Vagina (tissue), 2 donors: ENCODE results near the gene PAX7.

Experiments used
- CTCF ChIP-seq, 3 experiments: fragments of 450-650 bp in 2 of 3; fragments of 200-600 bp in 1 of 3; sonication (generic) in 1 of 3; IDR thresholded peaks; one replicate each; pipeline ENCODE4 v1.5.1; 2017 to 2019; ENCODE audit warnings: antibody characterized with exemption in 3 of 3, mild to moderate bottlenecking in 2 of 3, moderate library complexity in 2 of 3
- POLR2A ChIP-seq, 2 donors: fragments of 450-650 bp; IDR thresholded peaks; one replicate each; pipeline ENCODE4 v1.6.1; 2017; ENCODE audit warnings: antibody characterized with exemption in 2 of 2, mild to moderate bottlenecking in 2 of 2, moderate library complexity in 2 of 2
- POLR2AphosphoS5 ChIP-seq, 2 donors: sonication (generic); formaldehyde crosslinking; IDR thresholded peaks; one replicate each; pipeline ENCODE4 v1.9.0; 2017; ENCODE audit warnings: antibody characterized with exemption in 2 of 2, mild to moderate bottlenecking in 2 of 2, low read depth in 1 of 2; ENCODE audit not compliant: insufficient read depth in 1 of 2

DNA sequence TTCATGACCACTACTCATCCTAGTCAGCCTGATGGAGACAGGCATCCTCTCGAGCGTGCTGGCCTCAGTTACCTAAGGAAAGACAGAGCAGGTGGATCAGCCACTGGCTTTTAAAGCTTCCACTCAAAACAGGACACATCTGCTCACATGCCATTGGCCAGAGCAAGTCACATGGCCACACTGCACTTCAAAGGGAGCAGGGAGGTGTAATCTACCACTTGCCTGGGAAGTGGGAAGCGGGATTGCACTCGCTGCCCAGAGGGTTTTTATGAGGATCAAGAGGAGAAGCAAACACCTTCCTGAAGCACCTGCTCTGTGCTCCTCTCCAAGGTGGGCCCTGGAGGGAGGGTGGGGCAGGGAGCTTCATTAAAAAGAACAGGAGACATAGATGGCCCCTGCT lies 120.8 kb downstream of the PAX7 start:
- TF ChIP-seq CTCF (IDR thresholded peaks at IDR 0.05) (no peak), POLR2AphosphoS5 (IDR thresholded peaks at IDR 0.05; ENCODE audit: insufficient read depth in 1 of 2, low read depth in 1 of 2) (no peak), POLR2A (IDR thresholded peaks at IDR 0.05) (no peak)
